SK-N-MC (cell line): Measurements from ENCODE around the gene RNASE8.

ENCODE experiments used
- DNase-seq: peaks from one replicate; pipeline ENCODE4 v3.0.0-alpha.2; 2011; ENCODE audit warnings: low read depth, low spot score
- H3K27ac ChIP-seq: fragments of 200-600 bp; sonication (generic); 2 replicates; pipeline ENCODE4 v1.5.1; 2016; ENCODE audit warnings: mixed run types
- H3K36me3 ChIP-seq: fragments of 200-600 bp; sonication (generic); 2 replicates; pipeline ENCODE4 v1.6.1; 2017; ENCODE audit warnings: antibody characterized with exemption, low read length, mixed read lengths; ENCODE audit not compliant: insufficient read depth
- H3K4me3 ChIP-seq: fragments of 200-600 bp; sonication (generic); 2 replicates; pipeline ENCODE4 v1.5.1; 2016
- H3K9ac ChIP-seq: fragments of 200-600 bp; sonication (generic); 2 replicates; pipeline ENCODE4 v1.8.0; 2017; ENCODE audit warnings: mixed run types, mixed read lengths; ENCODE audit not compliant: insufficient read length
- H3K9me3 ChIP-seq: fragments of 200-600 bp; sonication (generic); 2 replicates; pipeline ENCODE4 v1.6.1; 2017; ENCODE audit warnings: low read depth, mild to moderate bottlenecking, antibody characterized with exemption, low read length, moderate library complexity, mixed read lengths
- EZH2 ChIP-seq: fragments of 200-600 bp; sonication (generic); IDR thresholded peaks from one replicate; pipeline ENCODE4 v1.6.1; 2017; ENCODE audit warnings: antibody characterized with exemption
- FOXP2 ChIP-seq: optimal IDR thresholded peaks from 2 replicates; pipeline ENCODE3; 2011; ENCODE audit warnings: mild to moderate bottlenecking, moderate library complexity; ENCODE audit not compliant: insufficient read depth; ENCODE audit errors: extremely low read length, control extremely low read depth
- POLR2AphosphoS5 ChIP-seq: IDR thresholded peaks from 2 replicates; pipeline ENCODE4 v1.6.1; 2012; ENCODE audit warnings: mild to moderate bottlenecking, low read depth, low read length, borderline replicate concordance

The RNASE8 gene

DNA sequence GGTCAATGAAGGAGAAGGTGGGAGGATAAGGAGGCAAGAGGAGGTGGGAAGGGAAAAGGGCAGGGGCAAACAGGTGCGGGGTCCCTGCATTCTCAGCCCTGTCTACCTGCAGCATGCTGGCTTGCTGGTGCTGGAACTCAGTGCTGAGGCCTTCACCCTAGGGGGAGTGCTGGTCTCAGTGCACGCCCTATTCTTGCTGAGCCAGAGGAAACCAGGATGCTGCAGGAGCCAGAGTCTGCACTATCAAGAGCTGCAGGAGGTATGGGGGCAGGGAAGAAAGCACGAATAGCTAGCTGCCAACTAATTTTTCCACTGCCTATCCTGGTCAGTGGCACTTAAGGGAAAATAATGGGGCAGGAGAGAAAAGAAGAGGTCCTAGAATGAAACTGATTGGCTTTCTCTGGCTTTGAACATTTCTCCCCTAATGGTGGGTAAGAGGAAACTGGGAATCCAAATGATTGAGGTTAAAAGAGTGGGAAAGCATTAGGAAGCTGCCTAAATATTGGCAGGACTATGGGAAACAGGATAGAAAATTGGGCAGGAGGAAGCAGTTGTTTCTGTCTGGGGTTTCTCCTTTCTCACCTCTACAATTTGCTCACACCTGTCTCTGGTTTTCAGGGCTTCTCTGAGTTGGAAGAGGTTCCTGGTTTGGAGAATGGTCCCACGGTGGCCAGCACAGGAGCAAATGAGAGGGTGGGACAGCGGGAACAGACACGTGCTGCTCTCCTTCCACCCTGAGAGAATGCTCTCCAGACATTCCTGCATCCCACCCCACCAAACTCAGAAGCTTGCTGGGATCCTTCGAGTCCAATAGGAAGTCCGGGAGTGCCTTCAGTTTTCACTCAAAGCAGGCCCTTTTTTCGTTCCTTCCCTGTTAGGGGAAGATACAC lies 45.1 kb downstream of the RNASE8 start:
- H3K4me3 ChIP-seq = peak overlapping the region; percentile 86
- no peak overlapping the region for H3K27ac ChIP-seq
- no peaks in the 10 kb centered on the region for H3K9me3 ChIP-seq
- H3K36me3 ChIP-seq = no peaks in the 10 kb centered on the region
- DNase-seq = no peak
- peak overlapping the region; percentile 94 for H3K9ac ChIP-seq
- TF ChIP-seq FOXP2 = no peak
- TF ChIP-seq EZH2 = no peak
- no peak for TF ChIP-seq POLR2AphosphoS5

- TF ChIP-seq EZH2 (no peak), FOXP2 (no peak), POLR2AphosphoS5 (no peak)
- H3K27ac ChIP-seq = peak overlapping the region; percentile 95; the same call in 1 of the 2 replicates
- no peak for DNase-seq
- peak overlapping the region; percentile 86 for H3K4me3 ChIP-seq
- H3K9me3 ChIP-seq = no peaks in the 10 kb centered on the region
- H3K36me3 ChIP-seq = no peaks in the 10 kb centered on the region
- peak overlapping the region; percentile 94 for H3K9ac ChIP-seq
These were observed 45.7 kb downstream of the RNASE8 start for GRCh38 chr14:21103411-21103709.

GRCh38 chr14:21103710-21104447 lies 46.3 kb downstream of the RNASE8 start:
- Histone ChIP-seq H3K27ac (peak overlapping the region; percentile 95), H3K4me3 (peak overlapping the region; percentile 86), H3K9ac (peak overlapping the region; percentile 94), H3K36me3 (no peaks in the 10 kb centered on the region), H3K9me3 (no peaks in the 10 kb centered on the region)
- DNase-seq = peak; percentile 77
- TF ChIP-seq EZH2 (no peak), FOXP2 (peak; percentile 87), POLR2AphosphoS5 (peak; percentile 84)

GRCh38 chr14:21104448-21105060 lies 46.9 kb downstream of the RNASE8 start:
- Histone ChIP-seq H3K4me3 (peak overlapping the region; percentile 86), H3K9ac (peak overlapping the region; percentile 94), H3K27ac (peak overlapping the region; percentile 95), H3K9me3 (no peaks in the 10 kb centered on the region), H3K36me3 (no peaks in the 10 kb centered on the region)
- DNase-seq = peak; percentile 47
- TF ChIP-seq FOXP2 (no peak), POLR2AphosphoS5 (no peak), EZH2 (no peak)

DNA sequence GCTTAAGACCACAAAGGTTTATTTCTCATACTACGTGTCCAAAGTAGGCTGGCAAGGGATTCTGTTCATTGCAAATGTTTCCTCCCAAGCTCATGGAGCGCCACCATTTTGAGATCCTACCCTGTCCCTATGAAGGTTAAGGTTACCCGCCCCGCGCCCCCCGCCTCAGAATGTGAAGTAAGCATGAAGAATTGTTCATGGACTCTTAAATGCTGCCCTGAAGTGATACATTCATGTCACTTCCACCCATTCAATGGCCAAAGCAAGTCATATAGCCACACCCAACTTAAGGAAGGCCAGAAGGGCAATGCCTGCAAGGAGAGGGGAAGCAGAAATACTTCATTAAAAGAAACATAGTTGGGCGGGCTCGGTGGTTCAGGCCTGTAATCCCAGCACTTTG lies 47.5 kb downstream of the RNASE8 start:
- no peak for DNase-seq
- peak overlapping the region; percentile 95 for H3K27ac ChIP-seq
- H3K9me3 ChIP-seq = no peaks in the 10 kb centered on the region
- H3K36me3 ChIP-seq = no peaks in the 10 kb centered on the region
- no peak for TF ChIP-seq EZH2
- no peak for TF ChIP-seq POLR2AphosphoS5
- no peak for TF ChIP-seq FOXP2
- peak overlapping the region; percentile 94 for H3K9ac ChIP-seq
- H3K4me3 ChIP-seq = peak overlapping the region; percentile 86

DNA sequence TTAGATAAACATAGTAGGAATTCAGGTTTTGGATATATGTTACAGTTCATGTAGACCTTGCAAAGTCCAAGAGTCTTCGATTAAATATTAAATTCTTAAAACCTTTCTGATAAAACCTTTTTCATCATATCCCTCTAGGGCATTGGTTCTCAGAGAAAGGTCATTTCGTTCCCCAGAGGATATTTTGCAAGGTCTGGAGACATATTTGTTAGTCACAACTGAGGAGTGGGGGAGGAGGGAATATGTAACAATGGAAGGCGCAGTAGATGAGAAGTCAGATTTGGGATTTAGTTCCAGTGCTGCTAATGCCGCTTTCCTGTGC lies 48.5 kb downstream of the RNASE8 start:
- TF ChIP-seq FOXP2 (no peak), POLR2AphosphoS5 (no peak), EZH2 (no peak)
- Histone ChIP-seq H3K4me3 (no peak overlapping the region; the same call in 1 of the 2 replicates), H3K9ac (peak overlapping the region; percentile 54), H3K27ac (peak overlapping the region; percentile 72), H3K36me3 (no peaks in the 10 kb centered on the region), H3K9me3 (no peaks in the 10 kb centered on the region)
- DNase-seq = no peak

DNA sequence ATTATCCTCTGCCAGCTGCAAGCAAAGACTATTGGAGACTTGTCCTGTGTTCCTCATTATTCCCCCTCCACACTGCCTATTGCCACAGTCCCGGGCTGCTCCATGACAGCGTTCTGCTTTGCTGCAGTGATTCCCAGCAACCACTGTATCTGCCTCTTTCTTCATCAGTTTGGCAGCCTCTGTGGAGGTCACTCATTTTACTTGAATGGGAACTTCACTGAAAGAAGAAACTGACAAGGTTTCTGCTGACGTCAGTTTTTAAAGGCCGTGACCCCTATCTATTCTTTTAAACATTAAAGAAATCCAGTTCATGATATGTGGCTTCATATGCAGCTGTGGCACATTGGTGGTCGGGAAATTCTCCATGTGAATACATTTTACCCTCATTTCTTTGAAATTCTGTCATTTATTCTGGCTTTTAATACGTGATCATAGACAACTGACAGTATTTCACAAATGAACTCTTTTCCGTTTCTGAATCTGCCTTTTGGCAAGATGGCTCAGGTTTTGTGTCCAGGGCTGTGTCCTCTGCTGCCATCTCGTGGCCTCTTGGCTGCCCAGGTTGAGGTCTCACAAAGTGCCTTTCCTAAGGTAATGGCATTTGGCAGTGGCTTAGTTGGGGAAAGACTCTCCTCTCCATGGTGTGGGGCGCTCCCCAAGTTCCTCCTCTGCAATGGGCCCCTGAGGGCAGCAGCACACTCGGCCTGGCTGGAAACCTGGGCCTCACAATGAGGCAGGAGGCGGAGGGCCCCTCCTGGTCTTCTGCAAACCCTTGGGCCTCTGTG lies 49.1 kb downstream of the RNASE8 start:
- no peaks in the 10 kb centered on the region for H3K36me3 ChIP-seq
- peak overlapping the region; percentile 72 for H3K27ac ChIP-seq
- peak; percentile 56 for DNase-seq
- TF ChIP-seq EZH2 (no peak), FOXP2 (no peak), POLR2AphosphoS5 (no peak)
- no peaks in the 10 kb centered on the region for H3K9me3 ChIP-seq
- peak overlapping the region; percentile 49 for H3K4me3 ChIP-seq
- peak overlapping the region; percentile 66 for H3K9ac ChIP-seq
